Endodermal cell (in vitro differentiated cells): Measurements from ENCODE around the gene YRDC. TPM values are rescaled to one million over a fixed set of nuclear protein-coding genes. Genes with fewer than 3 reads are reported as not detected.

Experiments used
- DNase-seq: peaks from one replicate; pipeline ENCODE4 v3.0.0-alpha.2; 2017
- H3K27ac ChIP-seq: 2 replicates; pipeline ENCODE4 v1.5.1; 2013; ENCODE audit warnings: mild to moderate bottlenecking, low read depth, low read length, moderate library complexity
- H3K27me3 ChIP-seq: 2 replicates; pipeline ENCODE4 v1.6.1; 2013; ENCODE audit warnings: mild to moderate bottlenecking, low read length, moderate library complexity; ENCODE audit not compliant: insufficient read depth, control insufficient read depth, poor library complexity, severe bottlenecking
- H3K36me3 ChIP-seq: 2 replicates; pipeline ENCODE4 v1.7.0; 2013; ENCODE audit warnings: mild to moderate bottlenecking, low read length, moderate library complexity; ENCODE audit not compliant: control insufficient read depth, insufficient read depth
- H3K4me1 ChIP-seq: one replicate; pipeline ENCODE4 v1.7.0; 2013; ENCODE audit warnings: low read length; ENCODE audit not compliant: control insufficient read depth, insufficient read depth
- H3K4me3 ChIP-seq: 2 replicates; pipeline ENCODE4 v1.5.1; 2013; ENCODE audit warnings: mild to moderate bottlenecking, low read length, moderate library complexity
- H3K9ac ChIP-seq: 2 replicates; pipeline ENCODE4 v1.6.1; 2013; ENCODE audit warnings: mild to moderate bottlenecking, low read length, moderate library complexity; ENCODE audit not compliant: poor library complexity, severe bottlenecking; ENCODE audit errors: extremely low read depth
- H3K9me3 ChIP-seq: 2 replicates; pipeline ENCODE4 v1.6.1; 2013; ENCODE audit warnings: mild to moderate bottlenecking, low read length, moderate library complexity; ENCODE audit not compliant: control insufficient read depth
- H3K27ac Mint-ChIP-seq: 2 replicates; pipeline ENCODE4 v1.8.0; 2020; ENCODE audit warnings: mixed read lengths
- H3K27me3 Mint-ChIP-seq: 2 replicates; pipeline ENCODE4 v1.8.0; 2021; ENCODE audit warnings: mild to moderate bottlenecking, mixed read lengths; ENCODE audit not compliant: insufficient read depth
- H3K36me3 Mint-ChIP-seq: 2 replicates; pipeline ENCODE4 v1.8.0; 2020; ENCODE audit warnings: low read depth, mixed read lengths
- H3K4me1 Mint-ChIP-seq: 2 replicates; pipeline ENCODE4 v1.8.0; 2020; ENCODE audit warnings: mixed read lengths
- H3K4me3 Mint-ChIP-seq: 2 replicates; pipeline ENCODE4 v1.8.0; 2020; ENCODE audit warnings: mild to moderate bottlenecking, moderate library complexity, mixed read lengths
- H3K9me3 Mint-ChIP-seq: 2 replicates; pipeline ENCODE4 v1.8.0; 2020; ENCODE audit warnings: mild to moderate bottlenecking, mixed read lengths
- CTCF ChIP-seq: fragments of 200-600 bp; sonication (generic); conservative IDR thresholded peaks from 2 replicates; pipeline ENCODE4 v1.5.0; 2021; ENCODE audit warnings: antibody characterized with exemption, mild to moderate bottlenecking
- WGBS, 2 experiments: methylation state at CpG; one replicate each; pipeline versions ENCODE4 v1.1.5 to v1.1.7; 2013; ENCODE audit warnings: missing lambda C conversion rate in 2 of 2, mixed read lengths in 1 of 2; ENCODE audit not compliant: insufficient coverage in 1 of 2, insufficient read length in 1 of 2; 5-methylcytosine and 5-hydroxymethylcytosine counted together
- total RNA-seq, 2 donors: library from RNA; stranded (reverse); fragmentation: NEBNext Ultra II Directional in 1 of 2; extraction: Animal tissue kit (Norgen Biotek cat#: 25700) in 1 of 2; gene quantifications; 2 replicates in 1 of 2; 3 replicates in 1 of 2; pipeline ENCODE4 v1.2.1, GENCODE V29; 2021

Gene YRDC
- total RNA-seq, 2 donors from 2014 or later = 21.0 to 21.1 TPM

- DNase-seq = no peak
- H3K4me3 Mint-ChIP-seq = no peak overlapping the region
- H3K36me3 ChIP-seq = peaks cover 46% of the 10 kb centered on the region
- no peaks in the 10 kb centered on the region for H3K27me3 ChIP-seq
- H3K4me1 ChIP-seq = no peaks in the 10 kb centered on the region
- H3K9ac ChIP-seq = no peak overlapping the region
- H3K36me3 Mint-ChIP-seq = peaks cover 54% of the 10 kb centered on the region
- no peak for TF ChIP-seq CTCF
- no peak overlapping the region for H3K4me3 ChIP-seq
- no peak overlapping the region for H3K27ac Mint-ChIP-seq
- no peaks in the 10 kb centered on the region for H3K9me3 ChIP-seq
- H3K27ac ChIP-seq = no peak overlapping the region
- H3K4me1 Mint-ChIP-seq = no peaks in the 10 kb centered on the region
- no peaks in the 10 kb centered on the region for H3K27me3 Mint-ChIP-seq
- H3K9me3 Mint-ChIP-seq = no peaks in the 10 kb centered on the region
- 88 to 90% methylated on average over 1 to 2 of the region's 2 CpGs for WGBS, 2 experiments
These were observed 13.5 kb upstream of the YRDC start for GRCh38 chr1:37821481-37821880.

GRCh38 chr1:37817481-37817880 is 9.5 kb upstream of the YRDC start:
- Histone ChIP-seq H3K4me1 (no peaks in the 10 kb centered on the region), H3K27me3 (no peaks in the 10 kb centered on the region), H3K36me3 (peaks cover 49% of the 10 kb centered on the region), H3K4me3 (no peak overlapping the region), H3K27ac (no peak overlapping the region), H3K9ac (no peak overlapping the region), H3K9me3 (no peaks in the 10 kb centered on the region)
- TF ChIP-seq CTCF = peak; percentile 61
- Mint-ChIP-seq H3K9me3 (no peaks in the 10 kb centered on the region), H3K27ac (peak overlapping the region; percentile 72), H3K27me3 (no peaks in the 10 kb centered on the region), H3K36me3 (peaks cover 58% of the 10 kb centered on the region), H3K4me3 (no peak overlapping the region), H3K4me1 (no peaks in the 10 kb centered on the region)
- peak; percentile 70 for DNase-seq
- 56 to 57% methylated on average over 2 of the region's 2 CpGs for WGBS, 2 experiments

- H3K27me3 Mint-ChIP-seq = no peaks in the 10 kb centered on the region
- H3K4me3 Mint-ChIP-seq = no peak overlapping the region
- no peak overlapping the region for H3K27ac Mint-ChIP-seq
- no peak for TF ChIP-seq CTCF
- H3K36me3 Mint-ChIP-seq = peaks cover 50% of the 10 kb centered on the region
- WGBS, 2 experiments = 94 to 100% methylated on average over 5 to 7 of the region's 7 CpGs
- Histone ChIP-seq H3K27ac (no peak overlapping the region), H3K9ac (no peak overlapping the region), H3K9me3 (no peaks in the 10 kb centered on the region), H3K27me3 (no peaks in the 10 kb centered on the region), H3K36me3 (peaks cover 40% of the 10 kb centered on the region), H3K4me3 (no peak overlapping the region), H3K4me1 (no peaks in the 10 kb centered on the region)
- peaks cover 9% of the 10 kb centered on the region for H3K4me1 Mint-ChIP-seq
- DNase-seq = no peak
- no peaks in the 10 kb centered on the region for H3K9me3 Mint-ChIP-seq
These were observed 6.2 kb upstream of the YRDC start for GRCh38 chr1:37814252-37814651.
